Caco-2 (cell line): ENCODE results near the gene GOLGA5. TPM values are rescaled to one million over a fixed set of nuclear protein-coding genes. Genes with fewer than 3 reads are reported as not detected.

ENCODE experiments used
- BruUV-seq: library from RNA; stranded (reverse); fragments of 400-500 nt; replicated peaks from 2 replicates; lab custom pipeline; 2021; lab: Mats Ljungman, UMichigan
- CTCF ChIA-PET: fragments of 300-600 bp; sonication (Branson Sonifier 250); formaldehyde crosslinking; loops from one replicate; lab custom pipeline; 2022; ENCODE audit warnings: antibody characterized with exemption; lab: Charles Lee
- POLR2A ChIA-PET: fragments of 300-600 bp; sonication (Branson Sonifier 250); formaldehyde crosslinking; loops from one replicate; lab custom pipeline; 2022; ENCODE audit warnings: antibody characterized with exemption; lab: Charles Lee
- DNase-seq, 2 experiments: peaks; one replicate each; pipeline versions ENCODE4 v3.0.0 to v3.0.0-alpha.2; 2020 to 2022
- H3K27me3 ChIP-seq: replicated peaks from 2 replicates; pipeline ENCODE4 v1.6.0; 2011; ENCODE audit warnings: low read length; ENCODE audit not compliant: control insufficient read depth, insufficient read depth
- H3K36me3 ChIP-seq: 2 replicates; pipeline ENCODE4 v1.5.1; 2011; ENCODE audit warnings: low read length; ENCODE audit not compliant: control insufficient read depth, insufficient read depth
- H3K4me1 ChIP-seq: fragments of 250-450 bp; sonication (Bioruptor Pico); 2 replicates; pipeline ENCODE4 v1.5.1; 2020; ENCODE audit warnings: mild to moderate bottlenecking
- H3K4me3 ChIP-seq: 2 replicates; pipeline ENCODE4 v1.5.1; 2011; ENCODE audit warnings: low read depth, mild to moderate bottlenecking, control low read depth, low read length
- H3K9me3 ChIP-seq: fragments of 250-450 bp; sonication (Bioruptor Pico); 2 replicates; pipeline ENCODE4 v1.5.1; 2020; ENCODE audit warnings: mild to moderate bottlenecking, moderate library complexity
- H3K27ac Mint-ChIP-seq: one replicate; pipeline ENCODE4 v1.8.0; 2022; ENCODE audit warnings: mixed read lengths; ENCODE audit not compliant: unreplicated experiment
- H3K27me3 Mint-ChIP-seq: one replicate; pipeline ENCODE4 v1.8.0; 2022; ENCODE audit warnings: mixed read lengths; ENCODE audit not compliant: insufficient read depth, unreplicated experiment
- H3K36me3 Mint-ChIP-seq: one replicate; pipeline ENCODE4 v1.8.0; 2022; ENCODE audit warnings: mild to moderate bottlenecking, mixed read lengths; ENCODE audit not compliant: insufficient read depth, unreplicated experiment
- H3K4me1 Mint-ChIP-seq: one replicate; pipeline ENCODE4 v1.8.0; 2022; ENCODE audit warnings: low read depth, mixed read lengths; ENCODE audit not compliant: unreplicated experiment
- H3K4me3 Mint-ChIP-seq: one replicate; pipeline ENCODE4 v1.8.0; 2022; ENCODE audit warnings: mild to moderate bottlenecking, moderate library complexity, mixed read lengths; ENCODE audit not compliant: unreplicated experiment
- H3K9me3 Mint-ChIP-seq: one replicate; pipeline ENCODE4 v1.8.0; 2022; ENCODE audit warnings: mixed read lengths; ENCODE audit not compliant: unreplicated experiment
- CTCF ChIP-seq, 2 experiments: fragments of 200-600 bp in 1 of 2; IDR thresholded peaks; 1 replicate in 1 of 2; 2 replicates in 1 of 2; pipeline versions ENCODE4 v1.5.1 to v1.8.0; 2011 to 2022; ENCODE audit warnings: antibody characterized with exemption in 1 of 2, control low read depth in 1 of 2, inconsistent platforms in 1 of 2, low read depth in 1 of 2, low read length in 1 of 2, mild to moderate bottlenecking in 1 of 2, moderate library complexity in 1 of 2; ENCODE audit not compliant: insufficient read depth in 1 of 2, severe bottlenecking in 1 of 2, unreplicated experiment in 1 of 2
- intact Hi-C: fragments of 100-400 bp; cut with micrococcal nuclease; formaldehyde crosslinking; loops from one replicate; pipeline ENCODE4 v1.10.0; 2022; ENCODE audit not compliant: unreplicated experiment
- total RNA-seq: library from RNA; stranded (reverse); gene quantifications from 2 replicates; pipeline ENCODE4 v1.2.3, GENCODE V29; 2022

Gene GOLGA5
- total RNA-seq, 1 experiment from 2014 or later: 33.1 TPM

DNA sequence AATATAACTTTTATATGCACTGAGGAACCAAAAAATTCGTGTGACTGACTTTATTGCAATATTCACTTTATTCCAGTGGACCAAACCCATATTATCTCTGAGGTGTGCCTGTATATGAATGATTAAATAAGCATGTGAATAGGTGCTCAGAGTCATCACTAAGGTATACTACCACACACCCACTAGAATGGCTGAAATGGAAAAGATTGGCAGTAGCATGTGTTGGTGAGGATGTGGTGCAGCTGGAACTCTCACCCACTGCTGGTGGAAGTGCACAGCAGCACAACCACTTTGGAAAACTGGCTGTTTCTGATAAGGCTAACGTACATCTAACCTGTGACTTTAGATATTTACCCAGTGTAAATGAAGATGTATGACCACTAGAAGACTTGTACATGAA is 36.8 kb downstream of the GOLGA5 start:
- Histone ChIP-seq H3K36me3 (0 out of 2 replicates have a peak, but pooled peaks cover 1% of the 10 kb centered on the region), H3K9me3 (no peaks in the 10 kb centered on the region), H3K4me1 (no peaks in the 10 kb centered on the region), H3K27me3 (no peaks in the 10 kb centered on the region), H3K4me3 (no peak overlapping the region)
- no peak for TF ChIP-seq CTCF (IDR thresholded peaks at IDR 0.05; ENCODE audit: insufficient read depth in 1 of 2, low read depth in 1 of 2, low read length in 1 of 2, severe bottlenecking in 1 of 2, unreplicated experiment in 1 of 2)
- H3K27me3 Mint-ChIP-seq: no peaks in the 10 kb centered on the region
- ChIA-PET POLR2A (no interaction called here), CTCF (no interaction called here)
- no TSS peak for BruUV-seq
- intact Hi-C loops: no loop called here
- no peaks in the 10 kb centered on the region for H3K4me1 Mint-ChIP-seq
- H3K36me3 Mint-ChIP-seq: peaks cover 43% of the 10 kb centered on the region
- no peaks in the 10 kb centered on the region for H3K9me3 Mint-ChIP-seq
- no peak overlapping the region for H3K27ac Mint-ChIP-seq
- no peak overlapping the region for H3K4me3 Mint-ChIP-seq
- no peak for DNase-seq

GRCh38 chr14:92832137-92832700 is 38.1 kb downstream of the GOLGA5 start:
- TF ChIP-seq CTCF (IDR thresholded peaks at IDR 0.05; ENCODE audit: insufficient read depth in 1 of 2, low read depth in 1 of 2, low read length in 1 of 2, severe bottlenecking in 1 of 2, unreplicated experiment in 1 of 2): no peak
- no TSS peak for BruUV-seq
- H3K4me1 ChIP-seq: no peaks in the 10 kb centered on the region
- H3K36me3 ChIP-seq: 0 out of 2 replicates have a peak, but pooled peaks cover 1% of the 10 kb centered on the region
- Mint-ChIP-seq H3K27me3 (no peaks in the 10 kb centered on the region), H3K36me3 (peaks cover 38% of the 10 kb centered on the region), H3K27ac (no peak overlapping the region), H3K4me1 (no peaks in the 10 kb centered on the region), H3K9me3 (no peaks in the 10 kb centered on the region), H3K4me3 (no peak overlapping the region)
- H3K4me3 ChIP-seq: no peak overlapping the region
- no peaks in the 10 kb centered on the region for H3K27me3 ChIP-seq
- intact Hi-C loops: no loop called here
- CTCF ChIA-PET: no interaction called here
- POLR2A ChIA-PET: no interaction called here
- DNase-seq: no peak
- no peaks in the 10 kb centered on the region for H3K9me3 ChIP-seq

GRCh38 chr14:92841930-92842329 is 47.8 kb downstream of the GOLGA5 start:
- Mint-ChIP-seq H3K36me3 (peaks cover 37% of the 10 kb centered on the region), H3K27me3 (no peaks in the 10 kb centered on the region), H3K4me1 (no peaks in the 10 kb centered on the region), H3K27ac (no peak overlapping the region), H3K9me3 (no peaks in the 10 kb centered on the region), H3K4me3 (no peak overlapping the region)
- POLR2A ChIA-PET: no interaction called here
- H3K4me3 ChIP-seq: no peak overlapping the region
- no peaks in the 10 kb centered on the region for H3K9me3 ChIP-seq
- H3K4me1 ChIP-seq: no peaks in the 10 kb centered on the region
- peaks cover 1% of the 10 kb centered on the region; the same call in 1 of the 2 replicates for H3K36me3 ChIP-seq
- TF ChIP-seq CTCF (IDR thresholded peaks at IDR 0.05; ENCODE audit: insufficient read depth in 1 of 2, low read depth in 1 of 2, low read length in 1 of 2, severe bottlenecking in 1 of 2, unreplicated experiment in 1 of 2): no peak
- intact Hi-C loops: no loop called here
- H3K27me3 ChIP-seq: no peaks in the 10 kb centered on the region
- DNase-seq: no peak
- BruUV-seq: no TSS peak
- CTCF ChIA-PET: no interaction called here
